Ovary (tissue), 9 donors: ENCODE data around the gene KLF3. TPM values are rescaled to one million over a fixed set of nuclear protein-coding genes. Genes with fewer than 3 reads are reported as not detected.

Experiments
- DNase-seq, 5 donors: peaks; one replicate each; pipeline ENCODE4 v3.0.0-alpha.2; 2019 to 2020
- H3K27ac ChIP-seq, 2 donors: fragments of 200-600 bp; one replicate each; pipeline versions ENCODE4 v1.5.1 to v1.8.0; 2019 to 2022
- H3K27me3 ChIP-seq: fragments of 200-600 bp; one replicate; pipeline ENCODE4 v1.8.0; 2022
- H3K36me3 ChIP-seq: fragments of 200-600 bp; sonication (generic); one replicate; pipeline ENCODE4 v1.5.1; 2019
- H3K4me1 ChIP-seq: one replicate; pipeline ENCODE4 v1.8.1; 2013; ENCODE audit warnings: mild to moderate bottlenecking, moderate library complexity; ENCODE audit not compliant: insufficient read depth
- H3K4me3 ChIP-seq: fragments of 200-600 bp; sonication (generic); one replicate; pipeline ENCODE4 v1.5.1; 2017
- H3K9me3 ChIP-seq, 2 donors: fragments of 200-600 bp in 1 of 2; sonication (generic) in 1 of 2; one replicate each; pipeline versions ENCODE4 v1.5.1 to v1.8.1; 2013 to 2019; ENCODE audit warnings: mild to moderate bottlenecking in 1 of 2, moderate library complexity in 1 of 2
- CTCF ChIP-seq, 3 donors: fragments of 450-650 bp in 2 of 3; fragments of 200-600 bp in 1 of 3; IDR thresholded peaks; one replicate each; pipeline versions ENCODE4 v1.5.1 to v1.8.0; 2016 to 2022; ENCODE audit warnings: antibody characterized with exemption in 3 of 3, mild to moderate bottlenecking in 1 of 3
- EP300 ChIP-seq: sonication (generic); formaldehyde crosslinking; IDR thresholded peaks from one replicate; pipeline ENCODE4 v1.6.1; 2017; ENCODE audit warnings: antibody characterized with exemption
- POLR2A ChIP-seq: fragments of 450-650 bp; IDR thresholded peaks from one replicate; pipeline ENCODE4 v1.6.1; 2017; ENCODE audit warnings: antibody characterized with exemption, mild to moderate bottlenecking, moderate library complexity
- WGBS, 3 donors: extraction: QIAGEN DNeasy Blood & Tissue Kit in 1 of 3; methylation state at CpG; one replicate each; pipeline versions ENCODE4 v1.1.5 to v1.1.7; 2013 to 2017; 5-methylcytosine and 5-hydroxymethylcytosine counted together
- intact Hi-C, 4 donors: fragments of 100-400 bp; cut with DNase I; formaldehyde crosslinking; loops; one replicate each; pipeline versions ENCODE4 v1.11.0 to v1.15.1; 2022 to 2023
- polyA plus RNA-seq, 2 donors: library from polyadenylated mRNA; stranded (reverse); fragments of 200-250 nt in 1 of 2; fragments of 350-450 nt in 1 of 2; fragmentation: Illumina TruSeq in 1 of 2; extraction: RNeasy Lipid Tissue Mini Kit (QIAGEN cat#74804) in 1 of 2; gene quantifications; one replicate each; pipeline ENCODE4 v1.2.3, GENCODE V29; 2013 to 2014
- total RNA-seq, 7 donors: library from RNA; depleted of rRNA in 2 of 7; stranded (reverse); fragments of >200 nt in 2 of 7; fragmentation: NEBNext Ultra II Directional in 3 of 7; extraction: Animal tissue kit (Norgen Biotek cat#: 25700) in 3 of 7; gene quantifications; one replicate each; pipeline versions ENCODE4 v1.1.0 to v1.2.4, GENCODE V29; 2016 to 2023
- donor health status: DM: no; HTN: no; CAD: no; lungs with moderate emphysema.
- donor health status: DM: no; HTN: no; CAD: no.
- donor health status: Bipolar disorder and iron deficiency.
- donor health status: DM: yes; HTN: yes; CAD: no.
- donor health status: DM: no; HTN: no; CAD: no.
- donor health status: DM: yes; HTN: yes; CAD: no.

The KLF3 gene
- total and polyA plus RNA-seq, 9 donors: 32.9 to 111 (median 74.2) TPM

- intact Hi-C loops: loop anchor here in 3 of 4 donors (5.0 to 10.0 kb wide), 4 partner anchors 556 to 669 kb away; no protein-coding TSS in a partner anchor
- no peaks in the 10 kb centered on the region for H3K36me3 ChIP-seq
- WGBS, 3 donors: 91 to 92% (median 91%) methylated on average over 2 of the region's 2 CpGs
- H3K27ac ChIP-seq: no peak overlapping the region
- no peaks in the 10 kb centered on the region for H3K9me3 ChIP-seq
- no peaks in the 10 kb centered on the region for H3K27me3 ChIP-seq
- H3K4me1 ChIP-seq: peaks cover 1% of the 10 kb centered on the region
- H3K4me3 ChIP-seq: no peak overlapping the region
- no peak for DNase-seq
- no peak for TF ChIP-seq EP300
- no peak for TF ChIP-seq CTCF (IDR thresholded peaks at IDR 0.05)
- no peak for TF ChIP-seq POLR2A
These were observed 69.7 kb downstream of the KLF3 start for GRCh38 chr4:38733663-38734062.

GRCh38 chr4:38734446-38734845 is 70.4 kb downstream of the KLF3 start:
- WGBS, 3 donors: 91 to 95% (median 93%) methylated on average over 5 of the region's 5 CpGs
- no peak for TF ChIP-seq CTCF (IDR thresholded peaks at IDR 0.05)
- no peak for TF ChIP-seq EP300
- no peak for TF ChIP-seq POLR2A
- Histone ChIP-seq H3K4me1 (peaks cover 1% of the 10 kb centered on the region), H3K27me3 (no peaks in the 10 kb centered on the region), H3K36me3 (no peaks in the 10 kb centered on the region), H3K9me3 (no peaks in the 10 kb centered on the region), H3K4me3 (no peak overlapping the region), H3K27ac (no peak overlapping the region)
- no peak for DNase-seq
- intact Hi-C loops: loop anchor here in 3 of 4 donors (5.0 to 10.0 kb wide), 4 partner anchors 557 to 670 kb away; no protein-coding TSS in a partner anchor

GRCh38 chr4:38734911-38735310 is 70.9 kb downstream of the KLF3 start:
- Histone ChIP-seq H3K27me3 (no peaks in the 10 kb centered on the region), H3K4me1 (peaks cover 1% of the 10 kb centered on the region), H3K9me3 (no peaks in the 10 kb centered on the region), H3K27ac (no peak overlapping the region), H3K4me3 (no peak overlapping the region), H3K36me3 (no peaks in the 10 kb centered on the region)
- DNase-seq: no peak
- intact Hi-C loops: loop anchor here in 3 of 4 donors (5.0 to 10.0 kb wide), 4 partner anchors 558 to 670 kb away; no protein-coding TSS in a partner anchor
- TF ChIP-seq POLR2A (no peak), CTCF (IDR thresholded peaks at IDR 0.05) (no peak), EP300 (no peak)
- WGBS, 3 donors: 86 to 90% (median 90%) methylated on average over 2 of the region's 2 CpGs

GRCh38 chr4:38735870-38736269 is 71.9 kb downstream of the KLF3 start:
- TF ChIP-seq POLR2A: no peak
- no peak for TF ChIP-seq EP300
- no peak for TF ChIP-seq CTCF (IDR thresholded peaks at IDR 0.05)
- intact Hi-C loops: loop anchor here in 1 of 4 donors (10.0 kb wide), 2 partner anchors 561 to 671 kb away; no protein-coding TSS in a partner anchor
- Histone ChIP-seq H3K4me3 (no peak overlapping the region), H3K27ac (no peak overlapping the region), H3K4me1 (peaks cover 1% of the 10 kb centered on the region), H3K9me3 (no peaks in the 10 kb centered on the region), H3K27me3 (no peaks in the 10 kb centered on the region), H3K36me3 (no peaks in the 10 kb centered on the region)
- WGBS, 3 donors: 80 to 94% (median 94%) methylated on average over 3 of the region's 3 CpGs
- DNase-seq: no peak
